GM12891 (cell line): ENCODE data around the gene PDE6C.

Source experiments
- POLR2AphosphoS5 ChIP-seq: IDR thresholded peaks from 2 replicates; pipeline ENCODE4 v1.6.1; 2011; ENCODE audit warnings: low read depth, low read length, control low read depth
- SPI1 ChIP-seq: IDR thresholded peaks from 2 replicates; pipeline ENCODE4 v1.6.1; 2011; ENCODE audit warnings: low read depth, low read length, control low read depth

DNA sequence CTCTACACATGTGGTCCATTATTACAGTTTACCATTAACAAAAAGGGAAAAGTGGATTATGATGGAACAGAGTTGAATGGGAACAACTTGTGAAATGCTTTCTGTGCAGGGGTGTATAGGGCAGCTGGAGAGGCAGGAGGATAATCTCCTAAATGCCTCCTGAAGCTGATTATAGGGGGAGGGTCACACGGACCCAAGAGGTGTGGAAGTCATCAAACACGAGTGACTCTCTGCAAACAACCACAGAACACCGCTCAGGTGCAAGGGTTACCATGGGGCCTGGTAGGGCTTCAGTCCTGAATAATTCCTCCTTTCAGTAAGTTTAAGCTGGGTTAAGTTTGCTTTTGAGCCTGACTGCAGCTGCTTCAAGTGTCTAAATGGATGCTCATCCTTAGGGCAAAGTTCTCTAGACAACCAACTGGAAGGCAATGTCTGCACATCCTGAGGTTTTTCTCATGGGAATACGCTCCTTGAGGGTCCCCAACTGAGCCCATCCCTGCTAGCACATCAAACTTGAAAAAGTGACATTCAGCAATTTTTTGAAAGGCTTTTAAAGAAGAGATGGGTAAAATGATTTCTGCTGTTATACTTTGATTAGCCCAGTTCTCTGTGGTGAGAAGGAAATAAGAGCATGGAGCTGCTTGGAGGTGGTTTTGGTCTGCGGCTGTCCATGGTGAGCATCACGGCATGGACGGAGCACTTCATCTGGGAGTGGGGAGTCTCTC, 1.9 kb downstream of the PDE6C start:
- TF ChIP-seq POLR2AphosphoS5 (no peak), SPI1 (no peak)
